ENCODE results near the gene PEX13.

- TF ChIP-seq CTCF (IDR thresholded peaks at IDR 0.05 in 2 of 3, conservative IDR thresholded peaks at IDR 0.05 in 1 of 3; ENCODE audit: control insufficient read depth in 2 of 3, extremely low read depth in 1 of 3, insufficient read depth in 1 of 3, low read depth in 3 of 3, low read length in 3 of 3) (no peak), JUND (IDR thresholded peaks at IDR 0.05; ENCODE audit: low read depth, low read length) (no peak), ESRRA (IDR thresholded peaks at IDR 0.05; ENCODE audit: low read length) (no peak), CHD2 (IDR thresholded peaks at IDR 0.05; ENCODE audit: borderline replicate concordance, low read depth, low read length) (no peak), RFX5 (IDR thresholded peaks at IDR 0.05; ENCODE audit: low read depth, low read length) (no peak)
Measured at GRCh38 chr2:61074100-61074499, 56.6 kb downstream of the PEX13 start.

All from GM12878 (cell line).